GM18907 (cell line): ENCODE data around the gene VPS13D.

Experiments
- ATAC-seq: cut with Tn5 transposase; IDR thresholded peaks from one replicate; pipeline ENCODE4 v1.9.1; 2021; ENCODE audit warnings: mild to moderate bottlenecking, moderate library complexity; ENCODE audit not compliant: unreplicated experiment

VPS13D gene

GRCh38 chr1:12230549-12231275, 882 bp downstream of the VPS13D start:
- ATAC-seq, result peak; percentile 29

- no peak for ATAC-seq
These were observed 1.4 kb downstream of the VPS13D start for GRCh38 chr1:12231276-12231595.

GRCh38 chr1:12232221-12232620, 2.4 kb downstream of the VPS13D start:
- ATAC-seq, result no peak

- no peak for ATAC-seq
These were observed 14.2 kb downstream of the VPS13D start for GRCh38 chr1:12244078-12244477.

- ATAC-seq, result no peak
These were observed 14.8 kb downstream of the VPS13D start for GRCh38 chr1:12244585-12244984.

- no peak for ATAC-seq
These were observed 15.3 kb downstream of the VPS13D start for GRCh38 chr1:12245116-12245515.

- ATAC-seq, result no peak
These were observed 15.9 kb downstream of the VPS13D start for GRCh38 chr1:12245733-12246132.

- ATAC-seq, result no peak
These were observed 16.8 kb downstream of the VPS13D start for GRCh38 chr1:12246584-12246983.

GRCh38 chr1:12249181-12249580, 19.4 kb downstream of the VPS13D start:
- ATAC-seq, result no peak

GRCh38 chr1:12249748-12250147, 19.9 kb downstream of the VPS13D start:
- ATAC-seq, result no peak

GRCh38 chr1:12251442-12251841, 21.6 kb downstream of the VPS13D start:
- ATAC-seq, result no peak

GRCh38 chr1:12255913-12256312, 26.1 kb downstream of the VPS13D start:
- no peak for ATAC-seq

- ATAC-seq, result no peak
These were observed 28.4 kb downstream of the VPS13D start for GRCh38 chr1:12258272-12258671.

GRCh38 chr1:12269351-12269750, 39.5 kb downstream of the VPS13D start:
- ATAC-seq, result no peak

GRCh38 chr1:12271033-12271432, 41.2 kb downstream of the VPS13D start:
- ATAC-seq, result no peak

- no peak for ATAC-seq
These were observed 42.9 kb downstream of the VPS13D start for GRCh38 chr1:12272770-12273169.

- ATAC-seq, result no peak
These were observed 45.5 kb downstream of the VPS13D start for GRCh38 chr1:12275370-12275769.

- ATAC-seq, result no peak
These were observed 46.4 kb downstream of the VPS13D start for GRCh38 chr1:12276225-12276624.

- no peak for ATAC-seq
These were observed 49.2 kb downstream of the VPS13D start for GRCh38 chr1:12279003-12279402.

- no peak for ATAC-seq
These were observed 50.1 kb downstream of the VPS13D start for GRCh38 chr1:12279728-12280464.

- ATAC-seq, result no peak
These were observed 52.3 kb downstream of the VPS13D start for GRCh38 chr1:12282142-12282541.

- no peak for ATAC-seq
These were observed 54.7 kb downstream of the VPS13D start for GRCh38 chr1:12284486-12284885.
